ENCODE results near the gene FMO2. TPM values are rescaled to one million over a fixed set of nuclear protein-coding genes. Genes with fewer than 3 reads are reported as not detected.

The FMO2 gene
- total and polyA plus RNA-seq, 2 of the 8 experiments (the other 6 are each of a cell fraction or from before 2014, with no cell fraction given), result not detected

GRCh38 chr1:171233183-171233582, 48.1 kb downstream of the FMO2 start:
- TF ChIP-seq ASH2L (IDR thresholded peaks at IDR 0.05; ENCODE audit: low read length) (no peak), BRCA1 (IDR thresholded peaks at IDR 0.05; ENCODE audit: low read depth, low read length) (no peak), SRF (IDR thresholded peaks at IDR 0.05; ENCODE audit: low read depth, low read length) (peak; percentile 93), SIN3A (conservative IDR thresholded peaks at IDR 0.05 in 1 of 2, IDR thresholded peaks at IDR 0.05 in 1 of 2; ENCODE audit: low read depth in 1 of 2, low read length in 2 of 2) (no peak)
- H2BK15ac ChIP-seq (ENCODE audit: low read length), result no peak overlapping the region
- no peak overlapping the region for H3K27ac ChIP-seq (ENCODE audit: low read depth, low read length)
- H3K4me1 ChIP-seq (replicated peaks in 1 of 4; ENCODE audit: control insufficient read depth in 3 of 4, insufficient read depth in 4 of 4, low read length in 3 of 4), result no peaks in the 10 kb centered on the region
- H3K23me2 ChIP-seq (ENCODE audit: low read depth, low read length), result no peaks in the 10 kb centered on the region
- FAIRE-seq (no peak), DNase-seq (ENCODE audit: low read depth in 1 of 2, low spot score in 2 of 2) (no peak)
- no peak overlapping the region for H3K18ac ChIP-seq (ENCODE audit: extremely low read depth, low read length)
- H3K4me3 ChIP-seq (ENCODE audit: extremely low read depth in 1 of 4, insufficient read depth in 2 of 4, low read depth in 3 of 4, low read length in 4 of 4), result no peak overlapping the region
- no peak overlapping the region for H2AFZ ChIP-seq (ENCODE audit: low read length)
- H2BK120ac ChIP-seq (replicated peaks; ENCODE audit: low read depth, low read length), result no peak overlapping the region
- no peak overlapping the region for H2BK12ac ChIP-seq (ENCODE audit: low read depth, low read length)
- H3K56ac ChIP-seq (replicated peaks; ENCODE audit: insufficient read length, low read depth, low read length), result no peak overlapping the region
- no peaks in the 10 kb centered on the region for H4K20me1 ChIP-seq (replicated peaks in 1 of 2; ENCODE audit: control insufficient read depth in 1 of 2, insufficient read depth in 2 of 2, low read length in 2 of 2)
- no peaks in the 10 kb centered on the region for H3K79me1 ChIP-seq (ENCODE audit: low read depth, low read length)
- H2BK20ac ChIP-seq (ENCODE audit: low read length), result no peak overlapping the region
- H3K9me3 ChIP-seq (ENCODE audit: insufficient read depth in 2 of 2, low read depth in 1 of 2, low read length in 1 of 2), result no peaks in the 10 kb centered on the region
- no peaks in the 10 kb centered on the region for H3K79me2 ChIP-seq (ENCODE audit: control insufficient read depth in 1 of 2, insufficient read depth in 2 of 2, low read length in 2 of 2)
- no peak overlapping the region for H4K91ac ChIP-seq (replicated peaks; ENCODE audit: insufficient read length, low read length)
- no peak overlapping the region for H3K9ac ChIP-seq (replicated peaks in 1 of 4; ENCODE audit: extremely low read depth in 1 of 4, low read depth in 3 of 4, low read length in 3 of 4)
- WGBS, 2 experiments (ENCODE audit: extremely low coverage in 1 of 2, insufficient coverage in 1 of 2, insufficient read length in 1 of 2, insufficient replicate concordance in 2 of 2, low coverage in 1 of 2, low lambda C conversion rate in 2 of 2, missing lambda C conversion rate in 1 of 2), result 86% methylated on average over 1 of the region's 1 CpG; no CpG with 5 or more reads in 1 of the 2 experiments
- no peak overlapping the region for H3K4me2 ChIP-seq (ENCODE audit: insufficient read depth in 1 of 2, low read depth in 2 of 2, low read length in 2 of 2)
- POLR2A ChIA-PET (ENCODE audit: partially characterized antibody), result no interaction called here
- H3K14ac ChIP-seq (ENCODE audit: insufficient read length), result no peak overlapping the region
- no peaks in the 10 kb centered on the region for H3K36me3 ChIP-seq (ENCODE audit: control insufficient read depth in 2 of 4, insufficient read depth in 4 of 4, low read length in 3 of 4)
- no peak overlapping the region for H3K23ac ChIP-seq (ENCODE audit: insufficient read length)
- H4K8ac ChIP-seq (ENCODE audit: extremely low read depth, insufficient read depth, low read length), result no peak overlapping the region
- no peak overlapping the region for H3K4ac ChIP-seq (replicated peaks; ENCODE audit: insufficient read length, low read depth, low read length)
- no peaks in the 10 kb centered on the region for H3K27me3 ChIP-seq (replicated peaks in 1 of 4; ENCODE audit: control insufficient read depth in 3 of 4, extremely low read depth in 1 of 4, insufficient read depth in 3 of 4, low read length in 3 of 4)
- H2AK5ac ChIP-seq (ENCODE audit: low read depth, low read length), result no peak overlapping the region
- CTCF ChIA-PET (ENCODE audit: partially characterized antibody), result interaction anchor here (1.4 to 1.9 kb wide), 3 partner anchors 66 to 263 kb away, joined by 3 to 5 read pairs (median 4); no protein-coding TSS in a partner anchor
- H4K5ac ChIP-seq (ENCODE audit: insufficient read length, low read depth, low read length), result no peak overlapping the region
- no peak overlapping the region for H2BK5ac ChIP-seq (ENCODE audit: low read depth, low read length)

All from H1 (cell line).